ENCODE data around the gene EIPR1. TPM values are rescaled to one million over a fixed set of nuclear protein-coding genes. Genes with fewer than 3 reads are reported as not detected.

The EIPR1 gene
- total and polyA plus RNA-seq, 2 of the 4 experiments (the other 2 are of a cell fraction), result 46.5 to 67.4 TPM

GRCh38 chr2:3185910-3186309 is 191.7 kb downstream of the EIPR1 start:
- Histone ChIP-seq H3K9me3 (ENCODE audit: control insufficient read depth, insufficient read depth, low read length) (peaks cover 3% of the 10 kb centered on the region; the same call in 1 of the 2 replicates), H3K23ac (ENCODE audit: low read depth, low read length) (no peak overlapping the region), H3K4me3 (ENCODE audit: insufficient read depth, low read depth, low read length) (no peak overlapping the region), H3K4me2 (ENCODE audit: low read depth, low read length) (no peak overlapping the region), H2AFZ (replicated peaks; ENCODE audit: low read length, poor library complexity) (no peak overlapping the region), H3K27me3 (ENCODE audit: control insufficient read depth, insufficient read depth, low read length) (no peaks in the 10 kb centered on the region), H3K36me3 (ENCODE audit: control insufficient read depth, insufficient read depth, low read length) (peaks cover 5% of the 10 kb centered on the region), H4K5ac (ENCODE audit: low read depth, low read length) (no peak overlapping the region), H3K27ac (ENCODE audit: insufficient read depth, low read length) (no peak overlapping the region), H3K79me1 (ENCODE audit: low read depth in 1 of 2, low read length in 2 of 2) (no peaks in the 10 kb centered on the region), H3K18ac (ENCODE audit: low read depth, low read length) (no peak overlapping the region), H4K20me1 (ENCODE audit: insufficient read depth, low read length) (no peaks in the 10 kb centered on the region), H4K91ac (ENCODE audit: insufficient read depth, low read depth, low read length) (no peak overlapping the region), H2BK5ac (ENCODE audit: low read depth, low read length, poor library complexity, severe bottlenecking) (no peak overlapping the region), H3K9ac (ENCODE audit: low read depth, low read length) (no peak overlapping the region), H3K56ac (ENCODE audit: extremely low read depth, insufficient read depth, low read length) (no peak overlapping the region), H2BK15ac (ENCODE audit: low read depth, low read length) (no peak overlapping the region), H3K14ac (replicated peaks; ENCODE audit: low read depth, low read length) (no peak overlapping the region), H4K8ac (ENCODE audit: low read depth in 2 of 2, low read length in 2 of 2) (no peak overlapping the region), H2AK5ac (ENCODE audit: low read depth, low read length) (no peak overlapping the region), H2AK9ac (replicated peaks; ENCODE audit: low read depth, low read length, poor library complexity) (no peak overlapping the region), H2BK120ac (ENCODE audit: low read depth, low read length) (no peak overlapping the region), H2BK20ac (ENCODE audit: low read depth, low read length) (no peak overlapping the region), H3K4ac (ENCODE audit: low read depth, low read length) (no peak overlapping the region), H3K9me1 (ENCODE audit: insufficient read depth, low read length) (no peaks in the 10 kb centered on the region), H3K4me1 (ENCODE audit: control insufficient read depth, insufficient read depth, low read length) (no peaks in the 10 kb centered on the region)
- no peak for TF ChIP-seq ELK1 (IDR thresholded peaks at IDR 0.05; ENCODE audit: borderline replicate concordance, low read depth, low read length)
- BruUV-seq (replicated peaks), result no TSS peak
- POLR2A ChIA-PET (ENCODE audit: unreplicated experiment), result no interaction called here
- intact Hi-C loops (cut with micrococcal nuclease) (no loop called here), dilution Hi-C loops (cut with HindIII; ENCODE audit: low sequenced_read_pairs, unreplicated experiment) (no loop called here), in situ Hi-C loops (cut with MboI; ENCODE audit: low sequenced_read_pairs) (no loop called here)
- ATAC-seq (ENCODE audit: low read depth), result no peak
- CTCF ChIA-PET, result no interaction called here
- no peak for DNase-seq
- 98% methylated on average over 5 of the region's 10 CpGs; no CpG with 5 or more reads in 1 of the 2 experiments for WGBS, 2 experiments (ENCODE audit: extremely low coverage in 2 of 2, insufficient read length in 1 of 2)

All from IMR-90 (cell line).